Hepatocyte (in vitro differentiated cells): ENCODE measurements around the gene EFHD2.

ENCODE experiments used
- EZH2 ChIP-seq: fragments of 200-600 bp; sonication (generic); IDR thresholded peaks from 2 replicates; pipeline ENCODE4 v1.6.1; 2016; ENCODE audit warnings: antibody characterized with exemption, mild to moderate bottlenecking, borderline replicate concordance
- EZH2phosphoT487 ChIP-seq: fragments of 200-600 bp; sonication (generic); IDR thresholded peaks from one replicate; pipeline ENCODE4 v1.6.1; 2018; ENCODE audit warnings: antibody characterized with exemption, mild to moderate bottlenecking, low read depth, moderate library complexity; ENCODE audit not compliant: unreplicated experiment, severe bottlenecking
- TF ChIP-seq, protein P1 (sequence below): fragments of 200-600 bp; sonication (generic); IDR thresholded peaks from 2 replicates; pipeline ENCODE4 v1.5.1; 2016; ENCODE audit warnings: antibody characterized with exemption, mild to moderate bottlenecking; ENCODE audit not compliant: poor library complexity

DNA sequence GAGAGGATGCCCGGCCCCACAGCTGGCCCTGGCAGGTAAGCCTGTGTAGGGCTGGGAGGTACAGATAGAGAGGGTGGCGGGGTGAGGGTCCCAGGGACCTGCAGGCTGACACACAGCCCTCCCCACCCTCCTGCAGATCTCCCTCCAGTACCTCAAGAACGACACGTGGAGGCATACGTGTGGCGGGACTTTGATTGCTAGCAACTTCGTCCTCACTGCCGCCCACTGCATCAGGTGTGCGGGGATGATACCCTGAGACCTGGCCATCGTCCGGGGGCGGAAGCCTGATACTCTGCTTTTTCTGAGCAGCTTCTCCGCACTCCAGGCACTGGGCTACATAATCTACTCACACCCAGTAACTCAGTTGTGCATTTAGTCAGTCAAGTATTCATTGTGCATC, 30.7 kb downstream of the EFHD2 start:
- TF ChIP-seq, protein P1, sequence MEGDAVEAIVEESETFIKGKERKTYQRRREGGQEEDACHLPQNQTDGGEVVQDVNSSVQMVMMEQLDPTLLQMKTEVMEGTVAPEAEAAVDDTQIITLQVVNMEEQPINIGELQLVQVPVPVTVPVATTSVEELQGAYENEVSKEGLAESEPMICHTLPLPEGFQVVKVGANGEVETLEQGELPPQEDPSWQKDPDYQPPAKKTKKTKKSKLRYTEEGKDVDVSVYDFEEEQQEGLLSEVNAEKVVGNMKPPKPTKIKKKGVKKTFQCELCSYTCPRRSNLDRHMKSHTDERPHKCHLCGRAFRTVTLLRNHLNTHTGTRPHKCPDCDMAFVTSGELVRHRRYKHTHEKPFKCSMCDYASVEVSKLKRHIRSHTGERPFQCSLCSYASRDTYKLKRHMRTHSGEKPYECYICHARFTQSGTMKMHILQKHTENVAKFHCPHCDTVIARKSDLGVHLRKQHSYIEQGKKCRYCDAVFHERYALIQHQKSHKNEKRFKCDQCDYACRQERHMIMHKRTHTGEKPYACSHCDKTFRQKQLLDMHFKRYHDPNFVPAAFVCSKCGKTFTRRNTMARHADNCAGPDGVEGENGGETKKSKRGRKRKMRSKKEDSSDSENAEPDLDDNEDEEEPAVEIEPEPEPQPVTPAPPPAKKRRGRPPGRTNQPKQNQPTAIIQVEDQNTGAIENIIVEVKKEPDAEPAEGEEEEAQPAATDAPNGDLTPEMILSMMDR, result no peak
- no peak for TF ChIP-seq EZH2
- TF ChIP-seq EZH2phosphoT487, result no peak
